ENCODE results near the gene SLC35B2. TPM values are rescaled to one million over a fixed set of nuclear protein-coding genes. Genes with fewer than 3 reads are reported as not detected.

The SLC35B2 gene
- total and polyA plus RNA-seq, 11 donors, result 10.2 to 36.7 (median 26.4) TPM

- no peak for TF ChIP-seq POLR2A (IDR thresholded peaks at IDR 0.05)
- TF ChIP-seq CTCF (IDR thresholded peaks at IDR 0.05), result no peak
- Histone ChIP-seq H3K4me3 (no peak overlapping the region), H3K27ac (no peak overlapping the region), H3K4me1 (peaks cover 6 to 82% (median 46%) of the 10 kb centered on the region in 12 donors), H3K36me3 (peaks cover 7 to 84% (median 73%) of the 10 kb centered on the region in 9 donors), H3K27me3 (no peaks in the 10 kb centered on the region), H3K9me3 (no peaks in the 10 kb centered on the region)
- intact Hi-C loops (cut with DNase I), result loop anchor here in 2 of 10 donors (10.0 kb wide), 1 partner anchor 157 kb away; no protein-coding TSS in a partner anchor
- ATAC-seq (no peak), DNase-seq (no peak)
- WGBS, 4 donors, result 89 to 93% (median 92%) methylated on average over 14 of the region's 14 CpGs
Measured at GRCh38 chr6:44251576-44252524, 5.5 kb downstream of the SLC35B2 start.

DNA sequence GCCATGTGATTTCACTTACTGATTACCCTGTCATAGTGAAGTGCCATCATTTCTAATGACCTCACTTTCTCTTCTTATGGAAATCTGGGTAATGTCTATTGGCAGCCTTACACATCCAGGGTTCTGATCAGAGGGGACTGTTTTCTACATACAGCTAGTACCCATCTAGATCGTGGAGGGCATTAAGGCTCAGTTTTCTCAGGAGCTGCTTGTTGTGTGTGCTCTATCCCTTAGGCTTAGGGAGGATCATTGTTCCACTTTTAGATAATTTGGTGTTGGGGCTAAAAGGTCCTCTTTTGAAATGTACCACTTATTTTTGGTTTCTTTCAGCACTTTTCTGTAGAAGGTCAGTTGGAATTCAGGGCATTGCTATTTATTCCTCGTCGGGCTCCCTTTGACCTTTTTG is 6.6 kb downstream of the SLC35B2 start:
- ATAC-seq (no peak), DNase-seq (no peak)
- no peaks in the 10 kb centered on the region for H3K9me3 ChIP-seq
- H3K4me3 ChIP-seq, result no peak overlapping the region
- H3K27me3 ChIP-seq, result no peaks in the 10 kb centered on the region
- intact Hi-C loops (cut with DNase I), result loop anchor here in 2 of 10 donors (10.0 kb wide), 1 partner anchor 156 kb away; no protein-coding TSS in a partner anchor
- H3K4me1 ChIP-seq, result peaks cover 0 to 75% (median 41%) of the 10 kb centered on the region in 12 donors
- TF ChIP-seq CTCF (IDR thresholded peaks at IDR 0.05) (no peak), POLR2A (IDR thresholded peaks at IDR 0.05) (no peak)
- peaks cover 7 to 78% (median 72%) of the 10 kb centered on the region in 9 donors for H3K36me3 ChIP-seq
- H3K27ac ChIP-seq, result no peak overlapping the region
- 67 to 72% (median 70%) methylated on average over 3 of the region's 3 CpGs for WGBS, 4 donors

- Histone ChIP-seq H3K36me3 (peaks cover 7 to 73% (median 69%) of the 10 kb centered on the region in 9 donors), H3K4me3 (no peak overlapping the region), H3K27me3 (no peaks in the 10 kb centered on the region), H3K4me1 (peaks cover 0 to 77% (median 46%) of the 10 kb centered on the region in 12 donors), H3K27ac (peak overlapping the region in 1 of 12 donors; percentile 91), H3K9me3 (no peaks in the 10 kb centered on the region)
- TF ChIP-seq POLR2A (IDR thresholded peaks at IDR 0.05) (no peak), CTCF (IDR thresholded peaks at IDR 0.05) (no peak)
- ATAC-seq (no peak), DNase-seq (no peak)
- intact Hi-C loops (cut with DNase I), result loop anchor here in 2 of 10 donors (10.0 kb wide), 1 partner anchor 155 kb away; no protein-coding TSS in a partner anchor
- 59 to 68% (median 62%) methylated on average over 6 of the region's 6 CpGs for whole genome bisulfite sequencing, 4 donors
Measured at GRCh38 chr6:44250067-44250717, 7.1 kb downstream of the SLC35B2 start.
